Dedifferentiated amniotic fluid mesenchymal stem cell (primary cell): ENCODE results near the gene PRSS3.
A peak's percentile ranks its signal among the peaks of the same experiment; 100 is the strongest.
"Not testable (repeated sequence)": the region's sequence is repeated elsewhere in the genome, so short reads cannot be mapped to it uniquely, and the experiment has no call there.

Experiments used
- DNase-seq: peaks from one replicate; pipeline ENCODE4 v3.0.0-alpha.2; 2016; ENCODE audit errors: extremely low spot score

Gene PRSS3

GRCh38 chr9:33817327-33818166 lies 22.2 kb downstream of the PRSS3 start:
- DNase-seq, result peak; percentile 55

DNA sequence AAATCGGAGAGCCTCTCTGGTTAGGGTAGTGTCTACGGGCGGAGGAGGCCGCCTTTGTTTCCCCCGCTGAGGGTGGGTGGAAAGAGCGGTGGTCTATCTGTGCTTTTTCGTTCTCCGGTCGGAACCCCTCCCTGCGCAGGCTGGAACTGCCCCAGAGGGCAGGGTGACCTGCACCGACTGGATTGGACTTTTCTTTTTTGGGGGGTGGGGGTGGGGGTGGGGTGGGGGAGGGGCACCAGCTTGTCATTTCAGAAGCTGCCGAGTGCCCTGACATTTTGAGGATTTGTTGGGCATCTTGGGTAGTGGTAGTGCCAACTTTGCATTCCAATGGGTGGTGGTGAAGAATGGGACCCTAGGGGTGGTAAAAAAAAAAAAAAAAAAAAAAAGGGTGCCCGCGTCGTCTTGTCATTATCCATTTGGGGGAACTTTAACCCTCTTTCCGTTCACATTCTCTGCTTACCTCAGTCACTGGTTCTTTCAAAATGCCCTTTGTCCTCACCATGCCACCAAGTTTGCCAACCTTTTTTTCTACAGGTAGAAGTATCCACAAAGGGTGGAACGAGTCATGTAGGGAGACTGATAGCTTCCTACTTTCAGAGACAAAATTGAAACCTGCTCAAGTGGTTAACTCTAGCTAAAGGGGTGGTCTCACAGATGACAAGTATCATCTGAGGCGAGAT lies 22.9 kb downstream of the PRSS3 start:
- no peak for DNase-seq

DNA sequence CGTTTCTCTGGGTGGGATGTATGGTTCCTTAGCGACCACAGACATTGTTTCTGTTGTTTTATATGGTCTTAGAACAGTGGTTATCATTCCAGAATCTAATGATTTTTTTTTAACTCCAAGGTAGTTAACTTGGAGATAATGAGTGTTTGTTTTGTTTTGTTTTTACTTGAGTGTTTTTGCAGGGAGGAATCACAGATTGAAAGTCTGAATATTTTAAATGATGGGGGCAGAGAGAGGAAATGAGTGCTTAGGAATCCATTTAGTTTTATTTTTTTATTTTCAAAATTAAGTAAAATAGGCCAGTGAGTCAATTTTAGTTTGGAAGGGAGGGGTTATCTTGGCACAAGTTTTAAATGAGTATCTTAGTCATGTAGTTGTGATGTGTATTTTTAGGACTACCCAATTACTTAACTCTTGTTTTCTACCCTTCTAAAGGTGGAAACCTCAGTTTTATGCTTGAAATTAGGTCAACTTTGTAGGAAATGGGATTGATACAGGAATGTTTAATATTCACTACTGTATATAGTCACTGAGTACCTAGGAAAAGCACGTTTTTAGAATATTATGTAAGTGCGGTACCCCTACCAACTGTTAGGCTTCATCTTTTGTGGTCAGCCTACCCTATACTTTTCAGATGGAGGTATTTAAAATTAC lies 23.6 kb downstream of the PRSS3 start:
- DNase-seq, result peak; percentile 39

DNA sequence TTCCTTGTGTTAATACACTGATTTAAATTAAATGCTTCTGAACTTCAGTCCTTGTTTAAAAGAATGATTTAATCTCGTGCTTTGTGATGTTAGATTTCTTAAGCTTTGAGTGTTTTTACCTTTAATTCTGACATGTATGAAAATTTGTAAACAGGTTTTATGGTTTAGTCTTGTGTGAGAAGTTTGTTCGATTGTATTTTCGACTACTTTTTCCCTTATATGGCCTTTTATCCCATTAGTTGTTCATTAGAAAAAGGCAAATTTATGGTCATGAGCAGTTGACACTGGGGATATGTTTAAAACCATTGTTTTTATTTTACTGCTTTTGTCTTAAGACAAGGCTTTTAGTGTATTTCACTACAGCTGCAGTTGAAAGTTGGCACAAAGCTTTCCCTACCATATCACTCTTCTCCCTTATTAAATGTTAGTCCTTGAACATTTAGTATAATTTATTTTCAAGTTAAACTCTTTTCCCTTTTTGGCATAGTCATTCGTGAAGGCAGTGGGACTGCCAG lies 24.9 kb downstream of the PRSS3 start:
- DNase-seq, result no peak

- no peak for DNase-seq
Measured at GRCh38 chr9:33823801-33824200, 28.4 kb downstream of the PRSS3 start.

DNA sequence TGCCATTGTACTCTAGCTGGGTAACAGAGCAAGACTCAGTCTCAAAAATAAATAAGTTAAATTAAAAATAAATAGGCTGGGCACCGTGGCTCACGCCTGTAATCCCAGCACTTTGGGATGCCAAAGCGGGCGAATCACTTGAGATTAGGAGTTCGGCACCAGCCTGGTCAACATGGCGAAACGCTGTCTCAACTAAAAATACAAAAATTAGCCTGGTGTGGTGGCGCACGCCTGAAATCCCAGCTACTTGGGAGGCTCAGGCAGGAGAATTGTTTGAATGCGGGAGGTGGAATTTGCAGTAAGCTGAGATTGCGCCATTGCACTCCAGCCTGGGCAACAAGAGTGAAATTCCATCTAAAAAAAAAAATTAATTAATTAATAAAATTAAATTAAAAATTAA lies 31.9 kb downstream of the PRSS3 start:
- DNase-seq, result not testable (repeated sequence)

DNA sequence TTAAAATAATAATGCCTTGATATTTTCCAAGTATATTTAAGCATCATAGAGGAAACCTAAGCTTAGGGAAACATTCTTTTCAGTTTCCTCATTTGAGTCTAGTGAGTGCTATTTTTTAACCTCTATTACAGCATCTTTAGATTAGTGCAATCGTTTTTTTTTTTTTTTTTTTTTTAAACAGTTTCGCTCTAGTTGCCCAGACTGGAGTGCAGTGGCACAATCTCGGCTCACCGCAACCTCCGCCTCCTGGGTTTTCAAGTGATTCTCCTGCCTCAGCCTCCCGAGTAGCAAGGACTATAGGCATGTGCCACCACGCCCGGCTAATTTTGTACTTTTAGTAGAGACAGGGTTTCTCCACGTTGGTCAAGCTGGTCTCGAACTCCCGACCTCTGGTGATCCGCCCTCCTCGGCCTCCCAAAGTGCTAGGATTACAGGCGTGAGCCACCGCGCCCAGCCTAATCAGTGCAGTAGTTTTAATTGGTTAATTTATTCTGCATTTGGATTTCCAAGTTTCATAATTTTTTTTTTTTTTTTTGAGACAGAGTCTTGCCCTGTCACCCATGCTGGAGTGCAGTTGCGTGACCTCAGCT lies 34.4 kb downstream of the PRSS3 start:
- not testable (repeated sequence) for DNase-seq

- no peak for DNase-seq
Measured at GRCh38 chr9:33835625-33836260, 40.4 kb downstream of the PRSS3 start.

GRCh38 chr9:33836261-33836660 lies 40.9 kb downstream of the PRSS3 start:
- peak; percentile 83 for DNase-seq

- no peak for DNase-seq
Measured at GRCh38 chr9:33837138-33837537, 41.8 kb downstream of the PRSS3 start.

- no peak for DNase-seq
Measured at GRCh38 chr9:33840381-33840780, 45.0 kb downstream of the PRSS3 start.

GRCh38 chr9:33843312-33843961 lies 48.1 kb downstream of the PRSS3 start:
- no peak for DNase-seq

DNA sequence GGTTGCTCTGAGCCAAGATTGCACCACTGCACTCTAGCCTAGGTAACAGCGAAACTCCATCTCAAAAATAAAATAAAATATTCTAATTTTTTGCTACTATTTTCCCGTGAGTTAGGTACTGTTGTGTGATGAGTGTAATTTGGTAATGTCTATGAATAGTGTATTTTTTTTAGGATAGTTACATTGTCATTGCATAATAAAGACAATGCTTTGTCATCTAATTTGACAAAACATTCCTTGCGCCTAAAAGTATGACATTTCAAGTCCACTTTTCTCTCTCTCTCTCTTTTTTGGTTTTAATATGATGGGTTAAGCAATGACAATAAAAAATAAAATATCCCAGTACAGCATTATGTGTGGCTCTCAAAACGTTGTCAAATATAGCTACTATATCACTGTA lies 50.9 kb downstream of the PRSS3 start:
- DNase-seq, result no peak

GRCh38 chr9:33847894-33848205 lies 52.5 kb downstream of the PRSS3 start:
- DNase-seq, result not testable (repeated sequence)
